ENCODE measurements around the gene SLIT3.

GRCh38 chr5:169226895-169227294 lies 74.0 kb downstream of the SLIT3 start:
- TF ChIP-seq POLR2A (IDR thresholded peaks at IDR 0.05; ENCODE audit: low read length), result no peak
- TF ChIP-seq GATA1 (IDR thresholded peaks at IDR 0.05; ENCODE audit: low read depth, low read length), result no peak

All from erythroblast (primary cell).